ENCODE results near the gene RAB6B. TPM values are rescaled to one million over a fixed set of nuclear protein-coding genes. Genes with fewer than 3 reads are reported as not detected.

RAB6B gene
- total RNA-seq, 1 donor from 2014 or later, result 0.99 TPM

GRCh38 chr3:133860519-133860918 lies 35.2 kb downstream of the RAB6B start:
- DNase-seq (ENCODE audit: low read depth, low spot score), result no peak

GRCh38 chr3:133859381-133860234 lies 36.1 kb downstream of the RAB6B start:
- DNase-seq (ENCODE audit: low read depth, low spot score), result no peak

DNA sequence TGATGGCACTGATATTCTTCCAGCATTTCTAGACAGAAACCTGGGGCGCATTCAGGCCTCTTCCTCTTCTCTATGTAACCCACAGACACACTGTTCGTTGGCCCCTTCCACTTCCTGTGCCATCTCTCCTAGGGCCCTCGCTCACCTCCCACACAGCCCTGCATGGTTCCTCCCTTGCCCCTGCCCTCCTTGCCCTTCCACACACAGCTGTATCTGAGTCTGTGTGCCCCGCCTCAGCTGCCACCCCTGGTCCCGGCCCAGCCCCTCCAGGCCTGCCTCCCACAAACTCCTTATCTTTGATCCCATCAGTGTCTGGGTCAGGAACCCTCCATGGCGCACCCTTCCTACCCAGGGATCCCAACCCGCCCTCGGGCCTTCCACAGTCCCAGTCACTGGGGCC lies 37.9 kb downstream of the RAB6B start:
- no peak for DNase-seq (ENCODE audit: low read depth, low spot score)

DNA sequence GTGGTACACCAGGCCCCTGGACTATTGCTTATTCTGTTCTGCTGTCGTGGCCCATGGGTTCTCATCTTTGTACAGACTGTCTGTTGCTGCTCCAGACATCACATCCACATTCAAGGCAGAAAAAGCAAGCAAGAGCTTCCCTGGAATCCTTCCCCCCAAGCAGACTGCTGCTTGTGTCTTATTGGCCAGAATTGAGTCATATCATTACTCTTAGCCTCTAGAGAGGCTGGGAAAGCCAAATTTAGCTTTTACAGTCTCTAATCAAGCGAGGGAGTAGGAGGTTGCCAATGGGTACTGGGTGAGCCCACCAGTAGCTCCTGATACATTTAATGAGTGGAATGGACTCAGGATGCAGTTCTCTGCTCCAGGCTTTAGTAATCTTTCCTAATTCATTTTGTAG lies 39.4 kb downstream of the RAB6B start:
- DNase-seq (ENCODE audit: low read depth, low spot score), result no peak

DNA sequence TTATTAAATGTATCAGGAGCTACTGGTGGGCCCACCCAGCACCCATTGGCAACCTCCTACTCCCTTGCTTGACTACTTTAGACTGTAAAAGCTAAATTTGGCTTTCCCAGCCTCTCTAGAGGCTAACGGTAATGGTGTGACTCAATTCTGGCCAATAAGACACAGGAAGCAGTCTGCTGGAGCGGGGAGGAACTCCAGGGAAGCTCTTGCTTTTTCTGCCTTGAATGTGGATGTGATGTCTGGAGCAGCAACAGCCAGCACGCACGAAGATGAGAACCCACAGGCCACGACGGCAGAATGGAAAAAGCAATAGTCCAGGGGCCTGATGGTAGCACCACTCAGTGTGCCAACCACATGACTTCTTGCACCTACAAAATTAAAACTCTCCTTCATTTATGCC lies 39.9 kb downstream of the RAB6B start:
- DNase-seq (ENCODE audit: low read depth, low spot score), result no peak

- no peak for DNase-seq (ENCODE audit: low read depth, low spot score)
Observed at GRCh38 chr3:133855002-133855370, 40.7 kb downstream of the RAB6B start.

GRCh38 chr3:133854264-133855001 lies 41.2 kb downstream of the RAB6B start:
- no peak for DNase-seq (ENCODE audit: low read depth, low spot score)

DNA sequence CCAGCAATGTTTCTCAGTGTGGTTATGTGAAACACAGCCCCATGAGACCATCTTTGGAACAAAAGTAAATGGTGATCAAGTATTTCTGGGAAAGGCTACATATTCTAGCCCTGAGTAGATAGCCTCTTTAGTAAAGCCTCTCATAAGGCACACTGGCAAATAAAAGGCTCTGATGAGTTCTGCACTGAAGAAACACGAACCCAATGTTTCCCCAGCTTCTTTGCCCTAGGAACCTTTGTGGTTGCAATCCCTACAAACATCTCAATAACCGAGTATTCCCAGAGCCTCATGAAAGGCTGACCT lies 41.8 kb downstream of the RAB6B start:
- no peak for DNase-seq (ENCODE audit: low read depth, low spot score)

DNA sequence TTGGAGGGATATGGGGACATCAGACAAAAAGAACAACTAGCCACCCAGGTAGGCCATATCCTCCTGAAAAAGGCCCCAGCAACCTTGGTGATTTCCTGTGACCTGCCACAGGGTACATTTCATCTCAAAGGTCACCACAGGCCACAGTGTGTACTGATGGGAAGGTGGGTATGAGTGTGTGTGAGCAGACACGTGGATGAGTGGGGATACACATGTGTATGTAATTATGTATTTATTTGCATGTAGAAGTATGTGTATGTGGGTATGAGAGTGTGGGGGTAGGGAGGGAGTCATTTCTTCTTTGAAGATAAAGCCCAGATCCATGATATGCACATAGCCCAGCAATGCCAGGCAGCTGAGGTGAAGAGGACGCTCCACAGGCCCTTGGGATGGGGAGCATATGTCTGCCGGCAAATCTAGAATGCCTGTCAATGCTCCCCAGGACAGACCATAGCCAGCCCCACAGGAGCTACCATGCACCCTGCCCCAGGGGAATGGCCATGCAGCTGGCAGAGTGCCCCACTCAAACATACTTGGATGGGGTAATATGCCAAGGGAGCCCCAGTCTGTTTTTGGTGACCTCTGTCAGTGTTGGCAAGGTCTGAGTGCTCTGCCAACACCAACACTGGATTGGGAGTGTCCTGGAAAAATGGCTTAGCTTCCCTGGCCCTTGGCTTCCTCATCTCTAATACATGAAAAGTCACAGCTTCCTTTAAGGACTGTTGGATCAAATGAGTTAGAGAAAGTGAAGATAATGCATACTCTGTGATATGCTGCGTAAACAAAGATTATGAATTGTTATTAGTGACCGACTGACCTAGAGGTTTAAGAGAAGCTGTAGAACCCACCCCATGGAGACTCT lies 42.4 kb downstream of the RAB6B start:
- no peak for DNase-seq (ENCODE audit: low read depth, low spot score)

DNA sequence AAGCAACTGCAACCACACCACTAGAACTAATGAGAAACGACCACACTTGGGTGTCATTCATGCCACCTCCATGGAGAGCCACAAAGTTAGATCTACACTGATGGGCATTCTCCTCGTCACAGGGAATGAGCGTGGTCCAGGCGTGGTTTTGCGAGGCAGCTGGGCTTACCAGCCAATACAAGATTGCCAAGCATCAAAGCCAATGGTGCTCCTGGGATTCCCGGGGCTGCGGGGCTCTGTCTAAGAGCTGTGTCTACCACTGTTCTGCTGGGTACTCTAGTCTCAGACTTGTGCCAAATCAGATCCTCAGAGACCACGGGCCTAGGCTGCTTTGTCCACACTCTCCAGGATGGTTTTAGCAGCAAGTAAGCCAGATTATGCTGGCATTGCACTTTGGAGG lies 43.8 kb downstream of the RAB6B start:
- no peak for DNase-seq (ENCODE audit: low read depth, low spot score)

DNA sequence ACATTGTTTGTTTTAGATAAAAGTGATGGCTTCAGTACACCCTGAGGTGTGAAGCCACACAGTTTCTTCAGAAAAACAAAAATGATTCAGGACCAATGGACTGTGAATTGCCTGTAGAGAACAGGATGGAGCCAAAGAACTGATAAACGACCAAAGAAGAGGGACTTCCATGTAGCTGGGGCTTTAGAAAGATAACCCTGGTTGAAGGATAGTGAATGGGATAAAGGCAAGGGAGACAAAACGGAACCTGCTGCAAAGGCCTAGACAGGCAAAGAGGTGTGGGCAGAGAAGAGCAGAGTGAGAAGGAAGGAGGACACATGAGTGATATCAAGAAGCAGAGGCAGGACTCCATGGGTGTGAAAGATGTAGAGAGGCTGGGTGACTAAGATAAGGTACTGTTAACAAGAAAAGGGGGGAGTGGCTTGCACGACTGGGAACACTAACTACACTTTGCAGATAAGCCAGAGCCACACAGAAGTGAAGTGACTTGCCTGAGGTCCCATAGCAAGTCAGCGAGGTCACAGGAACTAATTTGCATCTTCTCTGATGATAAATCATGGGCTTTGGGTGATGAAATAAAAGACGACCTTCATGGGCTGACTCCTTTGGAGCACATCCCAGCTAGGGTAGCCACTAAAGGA lies 44.3 kb downstream of the RAB6B start:
- no peak for DNase-seq (ENCODE audit: low read depth, low spot score)

DNA sequence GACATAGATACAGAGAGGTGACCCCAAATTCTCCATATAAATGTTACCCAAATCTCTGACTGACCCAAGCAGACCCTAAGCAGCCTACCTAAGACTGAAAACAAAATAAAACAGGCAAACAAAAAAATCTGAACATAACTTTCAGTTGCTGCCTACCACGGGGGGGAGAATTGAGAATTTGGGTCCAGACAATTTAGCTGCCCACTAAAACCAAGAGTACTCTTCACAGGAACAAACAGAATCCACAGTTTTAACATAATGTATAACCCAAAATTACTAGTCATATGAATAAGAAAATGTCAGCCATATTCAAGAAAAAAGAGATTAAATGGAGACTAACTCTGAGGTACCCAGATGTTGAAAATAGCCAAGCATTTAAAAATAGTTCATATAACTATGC lies 45.6 kb downstream of the RAB6B start:
- no peak for DNase-seq (ENCODE audit: low read depth, low spot score)

- no peak for DNase-seq (ENCODE audit: low read depth, low spot score)
Observed at GRCh38 chr3:133849346-133849745, 46.3 kb downstream of the RAB6B start.

DNA sequence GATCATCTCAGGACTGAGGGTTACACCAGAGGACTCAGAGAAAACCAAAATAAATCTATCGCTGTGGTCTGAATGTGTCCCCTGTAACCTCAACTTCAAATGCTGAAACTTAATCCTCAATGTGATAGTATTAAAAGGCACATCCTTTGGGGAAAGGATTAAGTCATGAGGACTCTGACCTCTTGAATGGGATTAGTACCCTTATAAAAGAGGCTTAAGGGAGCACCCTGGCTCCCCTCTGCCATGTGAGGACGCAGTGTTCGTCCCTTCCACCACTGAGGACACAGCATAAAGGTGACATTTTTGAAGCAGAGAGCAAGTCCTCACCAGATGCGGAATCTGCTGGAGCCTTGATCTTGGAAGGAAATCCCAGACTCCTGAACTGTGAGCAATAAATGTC lies 50.6 kb downstream of the RAB6B start:
- DNase-seq (ENCODE audit: low read depth, low spot score), result no peak

DNA sequence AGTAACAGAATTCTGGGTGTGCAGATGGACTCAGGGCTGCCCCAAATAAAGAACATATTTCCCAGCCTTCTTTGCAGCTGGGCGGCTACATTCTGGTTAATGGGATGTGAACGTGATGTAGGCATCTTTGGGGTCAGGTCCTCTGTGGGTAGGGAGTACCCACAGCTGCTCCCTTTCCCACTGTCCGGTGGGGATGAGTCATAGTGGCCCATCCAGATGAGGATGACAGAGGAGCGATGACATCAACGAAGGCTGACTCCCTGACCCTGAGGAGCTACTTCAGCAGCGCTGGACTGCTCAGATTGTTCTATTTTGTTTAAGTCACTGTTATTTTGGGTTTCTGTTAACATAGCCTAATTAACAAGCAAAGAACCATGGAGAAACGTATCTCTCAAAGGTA lies 52.0 kb downstream of the RAB6B start:
- DNase-seq (ENCODE audit: low read depth, low spot score), result no peak

DNA sequence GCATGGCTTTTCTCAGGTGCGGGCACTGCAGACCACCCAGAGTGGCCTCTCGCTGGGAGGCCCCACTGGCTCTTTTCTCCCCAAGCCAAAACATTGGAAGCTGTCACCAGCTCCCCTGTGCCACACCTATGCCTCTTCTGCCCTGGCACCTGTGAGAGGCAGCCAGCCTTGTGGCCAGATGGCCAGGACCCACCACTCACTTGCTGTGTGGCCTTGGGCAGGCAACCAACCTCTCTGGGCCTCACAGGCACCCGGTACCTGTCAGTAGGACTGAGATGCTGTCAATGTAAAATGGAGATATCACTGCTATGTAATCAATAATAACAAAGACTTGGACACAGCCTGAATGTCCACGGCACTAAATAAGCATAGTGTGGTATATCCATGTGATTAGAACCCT lies 53.5 kb downstream of the RAB6B start:
- DNase-seq (ENCODE audit: low read depth, low spot score), result no peak

GRCh38 chr3:133841196-133841595 lies 54.5 kb downstream of the RAB6B start:
- no peak for DNase-seq (ENCODE audit: low read depth, low spot score)

DNA sequence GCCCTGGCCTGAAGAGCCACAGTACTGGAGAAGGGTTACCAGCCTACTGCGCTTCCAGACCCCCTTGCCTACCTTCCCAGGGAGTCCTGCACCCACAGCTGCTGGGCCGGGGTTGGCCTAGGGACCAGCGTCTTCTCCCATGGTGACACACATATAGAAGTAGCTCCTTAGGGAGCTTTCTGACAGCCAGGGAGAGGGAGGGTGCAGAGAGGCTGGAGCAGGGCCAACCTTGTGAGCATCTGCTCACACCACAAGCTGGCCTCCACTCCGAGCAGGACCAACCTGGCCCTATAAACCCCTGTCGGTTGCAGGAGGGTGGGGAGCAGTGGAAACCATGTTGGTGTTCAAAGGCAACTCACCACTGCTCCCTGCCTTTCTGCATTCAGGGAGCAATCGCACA lies 54.9 kb downstream of the RAB6B start:
- no peak for DNase-seq (ENCODE audit: low read depth, low spot score)

DNA sequence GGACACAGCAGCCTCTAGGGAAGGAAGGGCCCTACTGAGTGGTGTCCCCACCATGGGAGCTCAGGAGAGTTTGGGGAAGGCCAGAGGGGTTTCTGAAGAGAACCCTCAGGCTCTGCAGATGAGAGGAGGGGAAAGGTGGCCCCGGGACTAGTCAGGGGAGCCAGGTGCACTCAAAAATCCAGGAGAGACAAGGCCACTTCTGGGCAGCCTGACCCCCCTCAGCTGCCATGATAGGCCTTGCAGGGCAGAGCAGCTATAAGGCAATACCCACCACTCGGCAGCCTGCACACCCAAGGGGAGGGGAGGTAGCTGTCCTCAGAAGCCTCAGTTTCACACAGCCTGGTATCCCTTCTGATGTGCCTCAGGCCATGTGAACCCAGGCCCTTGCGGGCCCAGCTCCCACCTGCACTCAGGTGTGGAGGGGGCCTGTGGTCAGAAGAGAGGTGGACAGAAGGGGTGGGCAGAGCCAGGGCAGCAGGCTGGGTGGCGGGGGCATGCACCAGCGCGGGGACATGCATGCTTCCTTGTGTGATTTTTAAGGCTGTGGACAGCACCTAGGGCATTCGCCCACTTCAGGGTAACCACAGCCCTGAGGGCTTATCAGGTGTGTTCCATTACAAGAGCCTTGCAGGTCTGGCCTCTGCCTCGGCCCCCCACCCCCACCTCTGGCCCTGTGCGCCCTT lies 55.5 kb downstream of the RAB6B start:
- no peak for DNase-seq (ENCODE audit: low read depth, low spot score)

DNA sequence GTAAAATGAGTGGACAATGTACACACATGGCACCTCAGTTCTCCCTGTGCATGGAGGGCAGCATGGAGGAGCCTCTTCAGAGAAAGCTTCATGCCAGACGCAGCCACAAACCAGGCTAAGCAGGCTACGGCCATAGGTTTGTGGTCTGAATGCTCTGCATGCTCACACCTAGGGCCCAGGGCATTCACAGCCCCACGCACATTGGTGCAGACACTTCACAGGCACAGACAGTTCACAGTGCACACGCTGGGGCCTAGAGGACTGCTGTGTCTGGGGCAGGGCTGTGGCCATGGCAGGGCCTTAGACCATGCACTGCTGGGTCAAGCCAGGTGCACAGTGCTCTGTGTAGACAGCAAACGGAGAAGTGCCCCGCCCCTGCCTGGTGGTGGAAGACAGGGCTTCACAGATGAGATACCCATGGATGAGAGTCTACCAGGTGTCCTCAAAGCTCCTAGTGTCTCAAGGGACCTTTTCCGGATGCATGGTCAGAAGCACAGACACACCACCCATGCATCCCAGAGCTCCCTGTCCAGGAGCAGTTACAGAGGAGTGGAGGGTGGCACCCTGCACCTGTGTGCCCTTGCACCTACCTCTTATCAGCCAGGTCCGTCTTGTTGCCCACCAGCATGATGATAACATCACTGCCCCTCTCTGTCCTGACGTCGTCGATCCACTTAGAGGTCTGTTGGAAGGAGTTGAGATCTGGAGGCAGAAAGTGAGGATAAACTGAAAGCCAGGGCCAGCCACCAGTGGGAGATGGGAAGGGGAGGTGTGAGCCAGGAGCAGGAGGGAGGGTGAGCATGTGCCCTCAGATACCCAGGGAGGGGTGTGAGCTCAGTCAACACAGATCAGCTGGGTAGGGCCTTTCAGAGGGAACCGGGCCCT lies 56.5 kb downstream of the RAB6B start:
- DNase-seq (ENCODE audit: low read depth, low spot score), result no peak

Measured in pulmonary artery endothelial cell (primary cell).